ELR (cell line): ENCODE results near the gene KCTD4.
"Not testable (repeated sequence)": the region's sequence is repeated elsewhere in the genome, so short reads cannot be mapped to it uniquely, and the experiment has no call there.

Experiments
- DNase-seq: peaks from one replicate; pipeline ENCODE4 v3.0.0-alpha.2; 2015; ENCODE audit warnings: low read depth

The KCTD4 gene

DNA sequence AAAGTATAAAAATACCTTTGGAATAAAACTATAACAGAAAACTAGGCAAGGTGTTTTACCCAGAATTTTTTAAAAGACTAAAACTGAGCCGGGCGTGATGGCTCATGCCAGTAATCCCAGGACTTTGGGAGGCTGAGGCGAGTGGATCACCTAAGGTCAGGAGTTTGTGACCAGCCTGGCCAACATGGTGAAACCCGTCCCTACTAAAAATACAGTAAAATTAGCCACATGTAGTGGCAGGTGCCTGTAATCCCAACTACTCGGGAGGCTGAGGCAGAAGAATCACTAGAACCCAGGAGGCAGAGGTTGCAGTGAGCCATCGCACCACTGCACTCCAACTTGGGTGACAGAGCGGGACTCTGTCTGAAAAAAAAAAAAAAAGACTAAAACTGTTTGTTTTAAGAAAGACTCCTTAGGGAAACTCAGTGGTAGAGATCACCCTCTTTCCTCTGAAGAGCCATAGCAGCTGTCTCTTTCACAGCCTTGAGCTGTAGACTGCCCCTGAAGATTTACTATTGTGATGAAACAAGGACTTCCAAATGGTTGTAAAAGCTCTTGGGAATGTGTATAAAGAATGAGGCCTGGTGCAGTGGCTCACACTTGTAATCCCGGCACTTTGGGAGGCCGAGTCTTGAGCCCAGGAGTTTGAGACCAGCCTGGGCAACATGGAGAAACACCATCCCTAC lies 14.7 kb upstream of the KCTD4 start:
- no peak for DNase-seq

DNA sequence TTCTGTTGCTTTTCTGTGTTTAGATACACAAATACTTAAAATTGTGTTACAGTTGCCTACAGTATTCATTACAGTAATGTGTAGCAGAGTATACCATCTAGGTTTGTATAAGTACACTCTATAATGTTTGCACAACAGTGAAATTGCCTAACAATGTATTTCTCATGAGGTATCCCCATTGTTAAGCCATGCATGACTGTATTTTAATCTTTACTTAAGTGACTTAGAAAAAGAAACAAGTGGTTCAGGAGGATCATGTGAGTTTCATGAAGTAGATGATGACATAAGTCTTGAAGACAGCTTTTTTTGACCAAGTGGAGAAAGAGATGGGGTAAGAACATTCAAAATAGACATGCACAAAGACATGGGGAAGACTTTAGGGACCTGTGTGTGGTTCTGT lies 8.4 kb upstream of the KCTD4 start:
- no peak for DNase-seq

DNA sequence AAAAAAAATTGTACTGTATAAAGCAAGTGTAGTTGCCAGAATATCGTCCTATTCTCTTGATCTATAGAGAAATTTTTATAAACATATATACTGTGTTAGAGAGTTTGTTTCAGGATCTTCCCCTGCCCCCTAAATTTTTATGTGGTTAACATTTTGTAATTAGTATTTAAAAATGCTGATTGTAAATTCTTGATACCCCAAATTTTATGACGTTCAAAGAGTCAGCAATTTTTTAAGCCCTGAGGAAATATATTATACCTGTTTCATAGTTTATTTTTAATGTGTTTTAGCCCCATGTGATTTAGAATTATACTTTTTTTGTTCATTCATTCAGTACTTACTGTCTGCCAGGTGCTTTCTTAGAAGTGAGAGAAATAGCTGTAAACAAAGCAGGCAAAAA lies 7.3 kb upstream of the KCTD4 start:
- DNase-seq, result no peak

DNA sequence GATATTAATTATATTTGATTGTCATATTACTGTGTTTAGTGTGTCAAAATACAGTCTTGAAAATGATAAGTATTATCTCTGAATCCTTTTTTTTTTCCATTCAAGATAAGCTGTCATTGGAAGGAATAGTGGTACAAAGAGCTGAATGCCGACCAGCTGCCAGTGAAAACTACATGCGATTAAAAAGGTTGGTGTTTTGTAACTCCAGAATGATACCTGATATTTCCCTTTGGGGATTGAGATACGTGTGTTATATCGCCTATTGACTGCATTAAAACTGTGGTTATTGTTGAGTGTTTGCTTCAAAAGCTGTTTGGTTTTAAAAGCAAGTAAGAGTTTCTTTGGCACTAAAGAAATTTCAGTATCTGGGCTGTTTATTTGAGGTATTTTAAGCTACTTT lies 6.5 kb upstream of the KCTD4 start:
- DNase-seq, result no peak

DNA sequence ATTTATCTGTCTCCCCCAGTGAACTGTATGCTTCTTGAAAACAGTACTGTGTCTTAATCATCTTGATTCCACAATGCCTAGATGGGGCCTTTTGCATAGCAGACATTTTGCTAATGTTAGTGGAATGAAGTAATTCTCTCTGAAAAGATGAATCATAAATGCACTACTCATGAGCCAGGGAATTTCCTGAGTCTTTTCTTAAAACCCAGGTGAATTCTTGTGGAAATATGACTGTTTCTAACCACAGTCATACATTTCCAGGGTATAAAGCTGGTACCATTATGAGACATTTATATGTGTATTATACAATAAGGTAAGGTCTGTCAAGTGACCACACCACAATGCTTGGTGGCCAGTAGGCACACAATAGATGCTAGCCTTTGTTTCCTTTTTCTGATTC lies 5.5 kb upstream of the KCTD4 start:
- DNase-seq, result peak; percentile 98

DNA sequence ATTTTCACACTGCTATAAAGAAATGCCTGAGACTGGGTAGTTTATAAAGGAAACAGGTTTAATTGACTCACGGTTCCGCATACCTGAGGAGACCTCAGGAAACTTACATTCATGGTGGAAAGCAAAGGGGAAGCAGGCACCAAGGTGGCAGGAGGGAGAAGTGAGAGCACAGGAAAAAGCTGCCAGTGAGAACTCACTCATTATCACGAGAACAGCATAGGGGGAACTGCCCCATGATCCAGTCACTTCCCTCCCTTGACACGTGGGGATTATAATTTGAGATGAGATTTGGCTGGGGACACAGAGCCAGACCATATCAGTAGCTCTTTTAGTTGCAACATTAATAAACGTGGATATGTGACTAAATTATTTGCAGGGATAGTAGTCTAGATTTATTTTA lies 4.3 kb upstream of the KCTD4 start:
- DNase-seq, result no peak

DNA sequence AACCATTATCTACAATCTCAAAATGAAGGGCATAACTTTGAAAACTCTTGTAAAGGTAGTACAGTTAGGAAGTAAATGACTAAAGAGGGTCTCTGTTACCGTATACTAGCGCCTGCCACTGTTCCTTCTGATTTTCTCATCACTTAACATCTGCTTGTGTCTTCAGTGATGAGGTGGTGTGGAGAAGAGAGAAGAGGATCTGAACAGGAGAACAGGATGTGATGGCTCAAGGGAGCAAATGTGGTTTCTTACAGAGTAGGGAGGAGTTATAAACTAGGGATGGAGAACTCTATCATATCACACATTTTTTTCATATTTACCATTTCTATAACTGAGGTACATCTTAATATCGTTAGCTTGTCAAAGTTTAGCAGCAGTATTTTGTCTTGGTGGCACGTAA lies 1.1 kb downstream of the KCTD4 start:
- DNase-seq, result peak; percentile 28

DNA sequence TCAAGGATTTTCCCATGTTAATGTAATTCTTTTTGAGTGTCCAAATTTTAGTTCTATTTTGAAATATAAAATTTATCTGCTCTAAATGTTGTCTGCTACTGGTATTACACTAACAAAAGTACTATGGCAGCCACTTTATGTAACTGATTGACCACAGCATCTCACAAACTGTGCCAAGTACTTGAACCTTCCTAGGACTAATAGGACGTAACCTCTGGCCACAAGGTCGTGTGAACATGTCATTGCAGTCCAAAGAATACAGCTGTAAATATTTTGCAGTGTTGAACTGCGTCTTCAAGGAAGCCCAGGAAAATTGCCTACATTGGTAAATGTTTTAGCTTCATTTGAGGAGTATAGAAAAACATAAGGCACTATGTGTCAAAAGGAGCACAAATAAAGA lies 1.9 kb downstream of the KCTD4 start:
- DNase-seq, result no peak

DNA sequence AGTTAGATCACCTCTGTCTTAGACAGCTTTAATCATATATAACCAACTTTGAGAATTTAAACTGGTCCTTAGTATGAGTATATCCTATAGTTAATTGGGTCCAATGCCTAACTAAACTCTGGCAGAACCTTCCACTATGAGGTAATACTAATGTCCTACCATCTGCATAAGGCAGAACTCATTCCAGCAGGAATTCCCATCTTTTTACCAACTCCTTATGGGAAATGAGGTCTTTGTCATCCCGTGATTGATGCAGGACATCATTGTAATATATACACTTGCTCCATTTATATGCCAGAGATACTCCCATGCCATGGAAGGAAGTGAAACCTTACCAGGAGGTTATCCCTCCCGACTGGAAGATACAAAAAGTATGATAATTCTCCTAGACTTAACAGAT lies 2.8 kb downstream of the KCTD4 start:
- no peak for DNase-seq

DNA sequence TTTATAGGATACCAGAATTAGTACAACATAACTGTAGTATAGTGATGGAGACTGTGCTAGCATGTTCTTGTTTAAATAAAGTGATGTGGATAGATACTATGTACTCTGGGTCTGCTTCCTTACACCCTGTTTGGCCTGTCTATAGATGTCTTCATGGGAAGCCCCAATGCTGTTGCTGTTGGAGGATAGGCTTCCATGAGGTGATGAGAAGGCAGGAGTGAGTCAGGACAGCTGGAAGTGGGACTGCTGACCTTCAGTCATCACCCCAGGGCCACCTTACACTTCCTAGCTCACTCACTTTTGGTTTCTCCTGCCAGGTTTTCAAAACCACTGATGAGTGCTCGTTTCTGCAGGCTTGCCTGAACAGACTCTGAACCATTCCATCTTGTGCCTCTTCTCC lies 4.2 kb downstream of the KCTD4 start:
- DNase-seq, result peak; percentile 91

DNA sequence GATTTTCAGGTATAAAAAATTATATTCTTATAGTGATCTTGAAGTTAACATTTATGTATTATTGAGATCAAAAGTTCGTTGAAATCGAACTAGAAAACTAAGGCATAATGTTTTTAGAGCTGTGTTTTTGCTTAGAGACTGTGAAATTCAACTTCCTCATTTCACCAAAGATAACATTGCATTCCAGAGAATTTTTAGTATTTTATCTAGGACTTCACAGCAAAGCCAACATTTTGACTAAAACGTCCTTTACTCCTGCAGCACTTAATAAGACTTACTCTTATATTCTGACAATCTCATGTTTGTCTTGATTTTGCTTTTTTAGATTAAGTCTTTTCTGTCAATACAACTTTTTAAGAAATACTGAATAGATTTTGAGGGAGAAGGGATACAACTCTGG lies 4.7 kb downstream of the KCTD4 start:
- no peak for DNase-seq

DNA sequence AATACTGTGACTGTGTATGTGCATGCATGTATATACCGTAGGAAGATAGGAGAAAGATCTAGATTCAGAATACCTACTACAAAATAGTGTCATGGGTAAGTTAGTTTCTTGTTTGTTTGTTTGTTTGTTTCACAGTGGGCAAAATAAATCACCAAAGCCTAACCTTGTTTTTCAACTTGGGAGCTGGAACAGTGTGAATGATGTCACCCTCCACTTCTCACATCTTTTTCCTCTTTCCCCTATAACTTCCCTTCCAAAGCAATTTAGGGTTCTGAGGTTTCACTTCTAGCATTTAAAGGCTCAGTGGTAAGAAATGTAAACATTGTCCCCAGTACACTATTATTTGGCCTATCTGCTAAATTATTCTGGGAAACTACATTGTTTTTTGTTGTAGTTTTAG lies 5.4 kb downstream of the KCTD4 start:
- no peak for DNase-seq

DNA sequence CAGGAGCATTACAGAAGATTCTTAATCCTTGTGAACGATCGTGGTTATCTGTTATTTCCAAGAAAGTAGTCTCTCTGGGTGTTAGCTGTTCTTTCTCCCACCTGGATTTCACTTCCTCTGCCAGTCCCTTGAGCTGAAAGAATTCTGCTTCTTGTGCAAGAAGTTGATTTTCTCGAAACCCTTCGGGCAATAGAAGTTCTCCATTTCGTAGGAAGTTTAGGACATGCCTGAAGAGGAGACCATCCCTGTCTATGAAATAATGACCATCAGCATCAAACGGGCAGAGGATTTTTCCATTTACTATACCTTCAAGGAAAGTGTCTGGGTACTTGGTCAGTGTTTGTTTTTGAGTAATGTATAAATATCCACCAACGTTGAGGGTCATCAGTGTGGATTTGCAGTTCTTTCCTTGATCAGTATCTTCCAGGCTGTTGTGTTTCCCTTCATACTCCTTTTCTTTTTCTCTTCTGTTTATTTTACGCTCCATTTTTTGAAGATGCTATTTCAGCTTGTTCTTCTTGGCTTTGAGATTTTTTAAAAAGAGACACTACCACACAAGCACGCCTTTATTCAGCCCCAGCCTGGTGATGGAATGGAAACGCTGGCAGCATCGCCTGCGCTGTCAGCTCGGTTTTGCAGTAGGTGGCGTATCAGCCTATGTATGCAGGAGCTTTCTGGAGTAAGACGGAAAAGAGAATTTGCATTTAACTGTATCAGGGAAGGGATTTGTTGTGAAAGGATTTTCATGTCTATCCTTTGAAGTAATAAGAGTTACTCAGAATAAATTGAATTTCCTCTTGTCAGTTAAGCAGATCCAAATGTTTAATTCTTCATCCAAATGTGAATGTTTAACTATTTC lies 6.5 kb downstream of the KCTD4 start:
- DNase-seq, result no peak

DNA sequence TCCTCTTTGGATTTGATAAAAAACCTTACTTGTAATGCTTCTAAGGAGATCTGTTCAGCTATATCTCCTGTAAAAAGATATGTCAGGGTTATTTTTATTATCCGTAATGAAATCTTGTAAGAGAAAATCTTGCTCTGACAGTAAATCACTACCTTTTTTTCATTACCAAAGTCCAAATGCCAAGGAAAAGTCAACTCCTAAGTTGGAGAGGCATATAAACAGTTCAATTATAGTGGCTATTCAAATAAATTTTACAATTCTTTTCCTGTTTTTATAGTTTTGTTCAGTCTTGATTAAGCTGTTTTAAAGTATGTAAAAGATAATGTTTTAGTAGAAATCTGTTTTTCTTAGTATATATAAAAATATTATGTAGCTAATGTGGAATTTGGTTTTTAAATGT lies 9.0 kb downstream of the KCTD4 start:
- no peak for DNase-seq

DNA sequence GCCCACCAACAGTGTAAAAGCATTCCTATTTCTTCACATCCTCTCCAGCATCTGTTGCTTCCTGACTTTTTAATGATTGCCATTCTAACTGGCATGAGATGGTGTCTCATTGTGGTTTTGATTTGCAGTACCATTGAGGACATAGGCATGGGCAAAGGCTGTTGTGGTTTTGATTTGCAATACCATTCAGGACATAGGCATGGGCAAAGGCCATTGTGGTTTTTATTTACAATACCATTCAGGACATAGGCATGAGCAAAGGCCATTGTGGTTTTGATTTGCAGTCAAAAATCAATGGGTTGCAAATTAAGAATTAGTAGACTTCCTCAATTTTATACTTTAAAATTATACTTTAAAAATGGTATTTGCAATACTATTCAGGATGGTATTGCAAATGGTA lies 11.3 kb downstream of the KCTD4 start:
- DNase-seq, result peak; percentile 95

DNA sequence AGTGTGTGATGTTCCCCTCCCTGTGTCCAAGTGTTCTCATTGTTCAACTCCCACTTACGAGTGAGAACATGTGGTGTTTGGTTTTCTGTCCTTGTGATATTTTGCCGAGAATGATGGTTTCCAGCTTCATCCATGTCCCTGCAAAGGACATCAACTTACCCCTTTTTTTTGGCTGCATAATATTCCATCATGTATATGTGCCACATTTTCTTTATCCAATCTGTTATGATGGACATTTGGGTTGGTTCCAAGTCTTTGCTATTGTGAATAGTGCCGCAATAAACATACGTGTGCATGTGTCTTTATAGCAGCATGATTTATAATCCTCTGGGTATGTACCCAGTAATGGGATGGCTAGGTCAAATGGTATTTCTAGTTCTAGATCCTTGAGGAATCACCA lies 11.8 kb downstream of the KCTD4 start:
- DNase-seq, result not testable (repeated sequence)

DNA sequence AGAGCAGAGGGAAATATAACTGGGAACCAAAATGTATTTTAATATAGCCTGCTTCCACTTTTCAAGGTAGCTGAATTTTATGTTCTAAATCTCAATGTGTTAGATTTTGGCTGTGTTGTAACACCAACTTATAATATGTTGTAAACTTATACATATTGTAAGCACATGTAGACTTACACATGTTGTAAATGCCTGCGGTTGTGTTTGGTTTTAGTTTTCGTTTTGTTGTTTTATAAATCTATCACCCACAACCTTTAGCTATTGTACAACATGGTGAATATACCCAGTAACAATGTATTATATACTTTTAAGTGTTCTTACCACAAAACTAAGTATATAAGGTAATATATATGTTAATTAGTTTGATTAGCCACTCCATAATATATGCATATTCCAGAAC lies 15.6 kb downstream of the KCTD4 start:
- DNase-seq, result no peak

DNA sequence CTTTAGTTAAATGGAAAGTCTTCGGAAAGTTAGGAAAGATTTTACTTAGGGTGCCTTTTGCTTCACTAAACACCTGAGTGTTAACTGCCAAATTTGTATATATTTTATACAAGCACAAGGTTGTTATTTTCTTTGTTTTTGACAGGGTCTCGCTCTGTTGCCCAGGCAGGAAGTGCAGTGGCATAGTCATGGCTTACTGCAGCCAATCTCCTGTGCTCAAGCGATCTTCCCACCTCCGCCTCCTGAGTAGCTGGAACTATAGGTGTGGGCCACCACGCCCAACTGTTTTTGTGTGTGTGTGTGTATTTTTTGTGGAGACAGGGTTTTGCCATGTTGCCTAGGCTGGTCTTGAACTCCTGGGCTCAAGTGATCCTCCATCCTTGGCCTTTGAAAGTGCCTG lies 16.2 kb downstream of the KCTD4 start:
- no peak for DNase-seq

DNA sequence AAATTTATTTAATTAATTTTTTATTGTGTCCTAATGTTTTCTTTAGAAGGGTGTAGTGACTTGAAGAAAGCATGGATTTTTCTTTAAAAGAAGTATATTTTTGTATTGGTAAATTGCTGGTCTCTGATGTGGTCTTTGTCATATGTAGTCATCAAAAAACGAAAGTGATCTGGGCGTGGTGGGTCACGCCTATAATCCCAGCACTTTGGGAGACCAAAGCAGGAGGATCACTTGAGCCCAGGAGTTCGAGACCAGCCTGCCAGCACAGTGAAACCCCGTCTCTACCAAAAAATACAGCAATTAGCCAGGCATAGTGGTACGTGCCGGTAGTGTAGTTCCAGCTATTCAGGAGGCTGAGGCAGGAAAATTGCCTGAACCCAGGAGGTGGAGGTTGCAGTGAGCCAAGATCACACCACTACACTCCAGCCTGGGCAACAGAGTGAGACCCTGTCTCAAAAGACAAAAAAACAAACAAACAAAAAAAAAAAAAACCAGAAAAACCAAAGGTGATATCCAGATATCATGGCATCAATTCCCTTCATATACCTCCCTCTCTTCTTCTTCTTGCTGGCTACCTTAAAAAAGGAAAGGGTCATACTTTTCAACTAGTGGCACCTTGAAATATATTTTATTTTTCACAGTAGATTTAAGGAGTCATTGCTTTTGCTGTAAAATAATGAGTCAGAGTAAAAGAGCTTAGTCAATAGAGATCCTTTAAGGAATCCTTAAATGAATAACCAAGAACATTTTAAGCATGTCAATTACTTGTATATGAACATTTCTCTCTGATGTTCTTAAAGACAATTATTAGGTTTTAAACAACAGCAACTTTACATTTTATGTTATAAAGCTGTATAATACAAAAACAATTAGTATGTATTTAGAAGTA lies 19.9 kb downstream of the KCTD4 start:
- peak; percentile 71 for DNase-seq

DNA sequence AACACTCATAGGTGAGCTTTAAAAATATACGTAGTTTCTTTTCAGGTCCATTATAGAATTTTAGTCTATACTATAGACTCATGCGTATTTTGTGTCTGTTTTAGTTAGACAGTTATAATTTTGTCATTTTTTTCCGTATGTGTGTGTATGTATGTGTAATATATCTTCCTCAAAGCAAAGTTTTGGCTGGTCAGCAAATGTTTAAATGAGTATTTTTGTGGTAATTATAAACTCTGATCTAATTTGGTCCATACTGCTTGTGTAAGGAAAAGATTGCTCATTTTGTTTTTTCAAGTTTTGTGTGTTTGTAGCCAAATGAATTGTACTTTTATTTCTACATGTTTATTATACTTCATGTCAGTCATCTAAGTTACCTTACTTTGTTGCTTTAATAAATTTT lies 20.5 kb downstream of the KCTD4 start:
- no peak for DNase-seq

DNA sequence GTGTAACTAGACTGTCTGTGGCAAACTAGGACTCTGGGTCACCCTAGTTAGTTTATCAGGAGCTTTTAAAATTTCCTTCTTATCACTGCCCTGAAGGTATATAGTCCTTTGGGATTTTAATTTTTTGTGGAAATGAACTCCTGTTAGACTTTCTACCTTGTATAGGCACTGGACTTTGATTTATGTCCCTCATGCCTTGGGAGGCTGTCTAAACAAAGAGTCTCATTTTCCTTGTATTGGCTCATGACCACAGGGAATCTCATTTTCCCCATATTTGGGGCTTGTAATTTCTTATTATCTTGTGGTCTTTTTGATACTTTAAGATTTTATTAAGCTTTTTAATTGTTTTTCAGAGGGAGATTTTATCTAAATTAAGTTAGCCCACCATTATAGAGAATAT lies 21.4 kb downstream of the KCTD4 start:
- no peak for DNase-seq

DNA sequence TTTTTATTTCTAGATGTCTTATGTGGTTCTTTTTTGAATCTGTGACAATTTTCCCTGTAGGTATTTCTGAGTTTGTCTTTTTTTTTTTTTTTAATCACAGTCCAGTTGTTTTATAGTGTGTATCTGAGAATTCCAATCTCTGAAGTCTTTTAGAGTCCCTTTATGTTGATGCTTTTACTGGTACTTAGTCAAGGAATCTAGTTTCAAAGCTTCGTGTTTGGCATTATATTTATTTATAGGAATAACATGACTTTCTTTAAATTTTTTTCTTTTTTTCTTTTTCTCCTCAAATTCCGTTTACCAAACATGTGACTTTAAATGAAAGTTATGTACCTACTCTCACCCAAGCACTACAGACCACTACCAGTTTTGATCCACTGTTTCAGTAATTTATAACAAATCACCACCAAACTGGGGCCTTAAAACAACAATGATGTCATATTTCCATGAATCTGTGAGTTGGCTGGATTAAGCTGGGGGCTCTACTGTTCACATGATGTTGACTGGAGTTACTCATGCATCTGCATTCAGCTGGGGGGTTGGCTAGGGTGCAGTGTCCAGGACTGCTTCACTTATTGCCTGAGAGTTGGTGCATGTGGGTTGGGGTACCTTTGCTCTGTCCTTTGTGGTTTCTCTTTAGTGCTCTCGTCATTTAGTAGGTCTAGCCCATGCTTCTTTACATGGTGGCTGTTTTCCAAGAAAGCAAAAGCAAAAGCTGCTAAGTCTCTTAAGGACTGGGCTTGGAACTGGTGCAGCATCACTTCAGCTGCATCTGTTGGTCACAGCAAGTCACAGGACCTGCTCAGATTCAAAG lies 22.3 kb downstream of the KCTD4 start:
- peak; percentile 91 for DNase-seq
